ENCODE data around the gene GJC2.
"Not testable (repeated sequence)": the region's sequence is repeated elsewhere in the genome, so short reads cannot be mapped to it uniquely, and the experiment has no call there.

GJC2 gene

GRCh38 chr1:228184152-228184551 lies 34.4 kb downstream of the GJC2 start:
- DNase-seq (ENCODE audit: low read depth in 4 of 4, low spot score in 1 of 4), result no peak

GRCh38 chr1:228185641-228185965 lies 35.9 kb downstream of the GJC2 start:
- DNase-seq (ENCODE audit: low read depth in 4 of 4, low spot score in 1 of 4), result no peak

GRCh38 chr1:228188249-228188648 lies 38.5 kb downstream of the GJC2 start:
- DNase-seq (ENCODE audit: low read depth in 4 of 4, low spot score in 1 of 4), result not testable (repeated sequence)

- no peak for DNase-seq (ENCODE audit: low read depth in 4 of 4, low spot score in 1 of 4)
These were observed 40.5 kb downstream of the GJC2 start for GRCh38 chr1:228190182-228190581.

- DNase-seq (ENCODE audit: low read depth in 4 of 4, low spot score in 1 of 4), result no peak
These were observed 41.0 kb downstream of the GJC2 start for GRCh38 chr1:228190778-228191177.

- no peak for DNase-seq (ENCODE audit: low read depth in 4 of 4, low spot score in 1 of 4)
These were observed 44.7 kb downstream of the GJC2 start for GRCh38 chr1:228194436-228194835.

- no peak for DNase-seq (ENCODE audit: low read depth in 4 of 4, low spot score in 1 of 4)
These were observed 45.4 kb downstream of the GJC2 start for GRCh38 chr1:228194921-228195812.

- no peak for DNase-seq (ENCODE audit: low read depth in 4 of 4, low spot score in 1 of 4)
These were observed 47.9 kb downstream of the GJC2 start for GRCh38 chr1:228197555-228198147.

- DNase-seq (ENCODE audit: low read depth in 4 of 4, low spot score in 1 of 4), result no peak
These were observed 49.4 kb downstream of the GJC2 start for GRCh38 chr1:228198977-228199590.

GRCh38 chr1:228204958-228205357 lies 55.2 kb downstream of the GJC2 start:
- DNase-seq (ENCODE audit: low read depth in 4 of 4, low spot score in 1 of 4), result no peak

GRCh38 chr1:228205526-228206436 lies 56.1 kb downstream of the GJC2 start:
- no peak for DNase-seq (ENCODE audit: low read depth in 4 of 4, low spot score in 1 of 4)

- no peak for DNase-seq (ENCODE audit: low read depth in 4 of 4, low spot score in 1 of 4)
These were observed 57.0 kb downstream of the GJC2 start for GRCh38 chr1:228206582-228207351.

- no peak for DNase-seq (ENCODE audit: low read depth in 4 of 4, low spot score in 1 of 4)
These were observed 57.7 kb downstream of the GJC2 start for GRCh38 chr1:228207381-228207810.

- no peak for DNase-seq (ENCODE audit: low read depth in 4 of 4, low spot score in 1 of 4)
These were observed 58.4 kb downstream of the GJC2 start, which contains the start of gene OBSCN for GRCh38 chr1:228207851-228208821. TSS of gene OBSCN (plus strand) at chr1:228208044. CDS start at chr1:228211784, 3,740 bp downstream.

- no peak for DNase-seq (ENCODE audit: low read depth in 4 of 4, low spot score in 1 of 4)
These were observed 59.3 kb downstream of the GJC2 start for GRCh38 chr1:228208831-228209551.
